Omental fat pad (tissue), 4 donors: Measurements from ENCODE around the gene DCAF6. TPM values are rescaled to one million over a fixed set of nuclear protein-coding genes. Genes with fewer than 3 reads are reported as not detected.

ENCODE experiments used
- ATAC-seq: fragments of 150-250 bp; one replicate; pipeline ENCODE4 v1.9.1; 2016; ENCODE audit warnings: mild to moderate bottlenecking, moderate library complexity; ENCODE audit not compliant: low FRiP score
- DNase-seq: peaks from one replicate; pipeline ENCODE4 v3.0.0-alpha.2; 2019; ENCODE audit warnings: low spot score
- total RNA-seq, 4 donors: library from RNA; depleted of rRNA; stranded (reverse); fragments of >200 nt; gene quantifications; one replicate each; pipeline ENCODE4 v1.1.0, GENCODE V29; 2016
- TF ChIP-seq, protein P1 (sequence below), 3 donors: fragments of 450-650 bp; IDR thresholded peaks; one replicate each; pipeline ENCODE4 v1.5.1; 2016 to 2017; ENCODE audit warnings: antibody characterized with exemption in 3 of 3, mild to moderate bottlenecking in 3 of 3, moderate library complexity in 2 of 3

Gene DCAF6
- total RNA-seq, 4 donors from 2014 or later: 57.2 to 98.4 (median 75.5) TPM

DNA sequence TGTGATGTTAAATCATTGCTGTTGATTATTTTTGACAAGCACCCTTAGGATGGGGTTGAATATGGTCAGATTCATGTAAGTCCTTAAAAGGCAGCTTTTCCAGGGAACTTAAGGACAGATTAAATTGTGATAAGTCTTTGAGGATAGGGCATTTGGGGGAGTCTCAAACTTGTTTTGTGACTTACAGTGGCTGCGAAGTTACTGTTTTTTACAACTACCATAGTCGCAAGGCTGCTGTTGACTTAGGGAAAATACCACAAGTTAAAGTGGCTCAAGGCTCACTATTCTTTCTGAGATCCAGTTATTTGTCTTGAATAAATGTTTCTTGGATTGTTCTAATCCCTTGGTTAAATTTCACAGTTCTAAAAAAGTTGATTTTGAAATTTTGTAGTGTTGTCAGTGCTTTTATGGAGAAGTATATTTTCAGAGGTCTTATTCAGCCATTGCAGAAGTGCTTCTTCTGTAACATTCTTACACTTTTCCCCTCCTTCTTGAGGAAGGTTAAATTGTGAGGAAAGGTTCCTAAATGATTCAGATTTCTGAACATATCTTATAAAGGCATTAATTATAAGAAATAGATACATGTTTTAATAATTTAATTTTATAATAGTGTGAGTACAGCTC is 47.4 kb downstream of the DCAF6 start:
- TF ChIP-seq, protein P1, sequence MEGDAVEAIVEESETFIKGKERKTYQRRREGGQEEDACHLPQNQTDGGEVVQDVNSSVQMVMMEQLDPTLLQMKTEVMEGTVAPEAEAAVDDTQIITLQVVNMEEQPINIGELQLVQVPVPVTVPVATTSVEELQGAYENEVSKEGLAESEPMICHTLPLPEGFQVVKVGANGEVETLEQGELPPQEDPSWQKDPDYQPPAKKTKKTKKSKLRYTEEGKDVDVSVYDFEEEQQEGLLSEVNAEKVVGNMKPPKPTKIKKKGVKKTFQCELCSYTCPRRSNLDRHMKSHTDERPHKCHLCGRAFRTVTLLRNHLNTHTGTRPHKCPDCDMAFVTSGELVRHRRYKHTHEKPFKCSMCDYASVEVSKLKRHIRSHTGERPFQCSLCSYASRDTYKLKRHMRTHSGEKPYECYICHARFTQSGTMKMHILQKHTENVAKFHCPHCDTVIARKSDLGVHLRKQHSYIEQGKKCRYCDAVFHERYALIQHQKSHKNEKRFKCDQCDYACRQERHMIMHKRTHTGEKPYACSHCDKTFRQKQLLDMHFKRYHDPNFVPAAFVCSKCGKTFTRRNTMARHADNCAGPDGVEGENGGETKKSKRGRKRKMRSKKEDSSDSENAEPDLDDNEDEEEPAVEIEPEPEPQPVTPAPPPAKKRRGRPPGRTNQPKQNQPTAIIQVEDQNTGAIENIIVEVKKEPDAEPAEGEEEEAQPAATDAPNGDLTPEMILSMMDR (IDR thresholded peaks at IDR 0.05): no peak
- ATAC-seq (no peak), DNase-seq (no peak)

DNA sequence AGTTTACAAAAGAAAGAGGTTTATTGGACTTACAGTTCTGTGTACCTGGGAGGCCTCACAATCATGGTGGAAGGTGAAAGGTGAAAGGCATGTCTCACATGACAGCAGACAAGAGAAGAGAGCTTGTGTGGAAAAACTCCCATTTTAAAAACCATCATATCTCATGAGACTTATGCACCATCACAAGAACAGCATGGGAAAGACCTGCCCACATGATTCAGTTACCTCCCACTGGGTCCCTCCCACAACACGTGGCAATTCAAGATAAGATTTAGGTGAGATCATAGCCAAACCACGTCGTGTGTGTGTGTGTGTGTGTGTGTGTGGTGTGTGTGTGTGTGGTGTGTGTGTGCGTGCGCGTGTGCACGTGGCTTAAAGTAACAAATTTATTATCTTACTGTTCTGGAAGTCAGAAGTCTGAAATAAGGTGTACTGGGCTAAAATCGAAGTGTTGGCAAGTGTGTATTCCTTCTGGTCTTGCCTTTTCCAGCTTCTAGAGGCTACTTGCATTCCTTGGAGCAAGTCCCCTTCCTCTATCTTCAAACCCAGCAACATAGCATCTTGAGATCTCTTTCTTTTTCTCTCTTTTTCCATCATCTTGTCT is 48.5 kb downstream of the DCAF6 start:
- no peak for DNase-seq
- TF ChIP-seq, protein P1 (IDR thresholded peaks at IDR 0.05): no peak
- no peak for ATAC-seq

DNA sequence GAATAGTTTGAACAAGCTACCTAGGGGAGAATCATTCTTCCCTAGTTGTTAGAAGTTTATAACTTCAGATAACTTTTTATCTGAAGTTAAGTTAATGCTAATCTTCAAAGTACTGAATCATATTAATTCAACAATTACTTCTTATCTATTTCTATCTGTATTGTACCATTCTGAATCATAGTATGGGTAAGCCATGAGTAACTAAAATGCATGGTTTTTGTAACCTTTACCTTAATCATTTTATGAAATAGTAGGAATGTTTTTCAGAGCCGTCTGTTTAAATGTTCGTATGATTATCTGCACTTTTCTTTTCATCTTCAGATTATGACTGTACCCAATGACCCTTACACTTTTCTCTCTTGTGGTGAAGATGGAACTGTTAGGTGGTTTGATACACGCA is 50.7 kb downstream of the DCAF6 start:
- no peak for DNase-seq
- TF ChIP-seq, protein P1 (IDR thresholded peaks at IDR 0.05): no peak
- ATAC-seq: no peak

DNA sequence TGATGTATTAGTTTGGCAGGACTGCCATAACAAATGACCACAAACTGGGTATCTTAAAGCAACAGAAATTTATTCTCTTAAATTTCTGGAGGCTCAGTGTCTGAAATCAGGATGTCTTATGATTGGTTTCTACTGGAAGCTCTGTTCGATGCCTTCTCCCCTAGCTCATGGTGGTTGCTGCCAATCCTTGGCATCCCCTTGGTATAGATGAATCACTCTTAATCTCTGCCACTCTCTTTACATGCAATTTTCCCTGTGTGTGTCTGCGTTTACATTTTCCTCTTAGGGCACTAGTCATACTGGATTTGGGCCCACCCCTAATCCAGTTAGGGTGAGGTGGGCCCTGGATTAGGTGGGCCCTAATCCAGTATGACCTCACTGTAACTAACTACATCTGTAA is 55.1 kb downstream of the DCAF6 start:
- ATAC-seq: no peak
- DNase-seq: no peak
- TF ChIP-seq, protein P1 (IDR thresholded peaks at IDR 0.05): no peak

DNA sequence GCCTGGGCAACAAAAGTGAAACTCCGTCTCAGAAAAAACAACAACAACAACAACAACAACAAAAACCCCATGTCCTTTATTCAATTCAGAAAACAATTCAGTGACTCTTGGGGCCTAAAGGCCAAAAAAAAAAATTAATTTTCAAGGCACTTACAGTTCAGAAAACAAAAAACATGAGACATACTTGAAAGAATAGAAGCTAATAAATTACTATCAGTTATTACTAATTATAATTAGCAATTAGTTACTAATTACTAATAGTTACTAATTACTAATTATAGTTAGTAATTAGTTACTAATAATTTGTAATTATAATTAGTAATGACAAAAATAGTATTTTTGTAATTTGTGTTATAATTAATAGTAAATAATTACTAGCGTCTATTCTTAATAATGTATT is 57.2 kb downstream of the DCAF6 start:
- TF ChIP-seq, protein P1 (IDR thresholded peaks at IDR 0.05): no peak
- DNase-seq: no peak
- no peak for ATAC-seq

DNA sequence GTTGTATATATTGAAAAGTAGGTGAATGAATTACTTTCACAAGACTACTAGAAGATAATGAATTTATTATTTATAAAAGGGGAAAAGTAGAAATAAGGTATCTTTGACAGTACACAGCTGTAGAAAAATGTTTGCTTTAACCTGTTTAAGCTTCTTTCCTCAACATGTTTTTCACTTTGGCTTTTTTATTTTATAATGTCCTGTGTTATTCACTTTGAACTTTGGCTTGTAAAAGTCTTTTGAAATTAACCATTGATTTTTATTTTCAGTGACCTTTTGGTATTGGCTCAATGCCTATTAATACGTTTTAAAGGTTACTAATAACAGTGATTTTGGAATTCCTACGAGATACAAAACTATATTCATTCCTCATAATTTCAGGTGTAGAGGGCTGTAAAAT is 58.1 kb downstream of the DCAF6 start:
- ATAC-seq (no peak), DNase-seq (no peak)
- TF ChIP-seq, protein P1 (IDR thresholded peaks at IDR 0.05): no peak

DNA sequence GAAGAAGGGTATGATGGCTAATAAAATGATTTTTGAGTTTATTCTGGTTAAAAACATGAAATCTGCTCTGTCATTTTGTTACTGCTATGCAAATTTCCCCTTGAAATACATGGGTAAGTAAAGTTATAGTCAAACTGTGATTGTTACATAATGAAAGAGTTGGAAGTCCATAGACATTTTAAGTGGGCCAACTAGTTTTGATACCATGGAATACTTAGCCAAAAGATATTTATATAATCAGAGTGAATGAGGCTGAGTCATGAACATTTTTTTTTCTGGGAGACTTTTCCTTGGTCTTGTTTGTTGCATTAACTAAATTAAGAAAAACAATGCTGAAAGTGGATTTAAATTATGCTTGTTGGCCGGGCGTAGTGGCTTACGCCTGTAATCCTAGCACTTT is 58.6 kb downstream of the DCAF6 start:
- ATAC-seq (no peak), DNase-seq (no peak)
- TF ChIP-seq, protein P1 (IDR thresholded peaks at IDR 0.05): no peak
